PC-9 (cell line): ENCODE data around the gene VAV2.

Experiments
- EZH2 ChIP-seq: fragments of 200-600 bp; sonication (generic); IDR thresholded peaks from 2 replicates; pipeline ENCODE4 v1.8.0; 2017; ENCODE audit warnings: antibody characterized with exemption, low read depth
- TF ChIP-seq, protein P1 (sequence below): fragments of 200-600 bp; sonication (generic); conservative IDR thresholded peaks from 2 replicates; pipeline ENCODE4 v1.6.1; 2017; ENCODE audit warnings: mixed run types, antibody characterized with exemption, mild to moderate bottlenecking, moderate library complexity

- TF ChIP-seq, protein P1, sequence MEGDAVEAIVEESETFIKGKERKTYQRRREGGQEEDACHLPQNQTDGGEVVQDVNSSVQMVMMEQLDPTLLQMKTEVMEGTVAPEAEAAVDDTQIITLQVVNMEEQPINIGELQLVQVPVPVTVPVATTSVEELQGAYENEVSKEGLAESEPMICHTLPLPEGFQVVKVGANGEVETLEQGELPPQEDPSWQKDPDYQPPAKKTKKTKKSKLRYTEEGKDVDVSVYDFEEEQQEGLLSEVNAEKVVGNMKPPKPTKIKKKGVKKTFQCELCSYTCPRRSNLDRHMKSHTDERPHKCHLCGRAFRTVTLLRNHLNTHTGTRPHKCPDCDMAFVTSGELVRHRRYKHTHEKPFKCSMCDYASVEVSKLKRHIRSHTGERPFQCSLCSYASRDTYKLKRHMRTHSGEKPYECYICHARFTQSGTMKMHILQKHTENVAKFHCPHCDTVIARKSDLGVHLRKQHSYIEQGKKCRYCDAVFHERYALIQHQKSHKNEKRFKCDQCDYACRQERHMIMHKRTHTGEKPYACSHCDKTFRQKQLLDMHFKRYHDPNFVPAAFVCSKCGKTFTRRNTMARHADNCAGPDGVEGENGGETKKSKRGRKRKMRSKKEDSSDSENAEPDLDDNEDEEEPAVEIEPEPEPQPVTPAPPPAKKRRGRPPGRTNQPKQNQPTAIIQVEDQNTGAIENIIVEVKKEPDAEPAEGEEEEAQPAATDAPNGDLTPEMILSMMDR: peak; percentile 66
- no peak for TF ChIP-seq EZH2
These were observed 265.5 kb downstream of the VAV2 start for GRCh38 chr9:133726401-133727276.
